Gastroesophageal sphincter (tissue), 4 donors: ENCODE results near the gene CPNE4. TPM values are rescaled to one million over a fixed set of nuclear protein-coding genes. Genes with fewer than 3 reads are reported as not detected.
"Not testable (repeated sequence)": the region's sequence is repeated elsewhere in the genome, so short reads cannot be mapped to it uniquely, and the experiment has no call there.

Experiments
- ATAC-seq: fragments of 150-250 bp; one replicate; pipeline ENCODE4 v1.9.1; 2016; ENCODE audit warnings: mild to moderate bottlenecking, moderate library complexity
- H3K27ac ChIP-seq, 4 donors: fragments of 200-600 bp; sonication (generic) in 3 of 4; 1 replicate in 3 of 4; 2 replicates in 1 of 4; pipeline ENCODE4 v1.5.1; 2016 to 2019
- H3K27me3 ChIP-seq: fragments of 200-600 bp; sonication (generic); one replicate; pipeline ENCODE4 v1.5.1; 2019
- H3K36me3 ChIP-seq, 2 donors: fragments of 200-600 bp; sonication (generic); one replicate each; pipeline ENCODE4 v1.5.1; 2019; ENCODE audit warnings: control low read depth in 1 of 2
- H3K4me1 ChIP-seq, 3 donors: fragments of 200-600 bp; sonication (generic); 1 replicate in 2 of 3; 2 replicates in 1 of 3; pipeline ENCODE4 v1.5.1; 2016 to 2019; ENCODE audit warnings: control low read depth in 2 of 3
- H3K4me3 ChIP-seq, 2 donors: fragments of 200-600 bp; sonication (generic); one replicate each; pipeline ENCODE4 v1.5.1; 2019; ENCODE audit warnings: mild to moderate bottlenecking in 1 of 2, moderate library complexity in 1 of 2
- H3K9me3 ChIP-seq, 3 donors: fragments of 200-600 bp; sonication (generic); one replicate each; pipeline ENCODE4 v1.5.1; 2017 to 2019; ENCODE audit warnings: control low read depth in 2 of 3
- CTCF ChIP-seq, 4 experiments: fragments of 200-600 bp in 2 of 4; fragments of 450-650 bp in 2 of 4; sonication (generic) in 1 of 4; IDR thresholded peaks; one replicate each; pipeline ENCODE4 v1.5.1; 2017 to 2019; ENCODE audit warnings: antibody characterized with exemption in 4 of 4, mild to moderate bottlenecking in 2 of 4, moderate library complexity in 2 of 4
- EP300 ChIP-seq: sonication (generic); formaldehyde crosslinking; IDR thresholded peaks from one replicate; pipeline ENCODE4 v1.6.1; 2017; ENCODE audit warnings: antibody characterized with exemption, mild to moderate bottlenecking
- POLR2A ChIP-seq, 2 donors: fragments of 450-650 bp; IDR thresholded peaks; one replicate each; pipeline ENCODE4 v1.6.1; 2017; ENCODE audit warnings: antibody characterized with exemption in 2 of 2, mild to moderate bottlenecking in 2 of 2, moderate library complexity in 1 of 2
- POLR2AphosphoS5 ChIP-seq: sonication (generic); formaldehyde crosslinking; IDR thresholded peaks from one replicate; pipeline ENCODE4 v1.6.1; 2017; ENCODE audit warnings: antibody characterized with exemption
- WGBS, 2 donors: methylation state at CpG; one replicate each; pipeline ENCODE4 v1.1.5; 2018; ENCODE audit warnings: low coverage in 1 of 2; 5-methylcytosine and 5-hydroxymethylcytosine counted together
- total RNA-seq, 4 donors: library from RNA; depleted of rRNA; stranded (reverse); fragments of >200 nt; gene quantifications; one replicate each; pipeline ENCODE4 v1.1.0, GENCODE V29; 2016

CPNE4 gene
- total RNA-seq, 4 donors from 2014 or later: not detected

- no peak for TF ChIP-seq CTCF (IDR thresholded peaks at IDR 0.05)
- TF ChIP-seq POLR2A (IDR thresholded peaks at IDR 0.05): no peak
- TF ChIP-seq EP300: no peak
- no peak for TF ChIP-seq POLR2AphosphoS5
- 75% methylated on average over 1 of the region's 1 CpG; no CpG with 5 or more reads in 1 of the 2 donors for WGBS, 2 donors
- Histone ChIP-seq H3K36me3 (no peaks in the 10 kb centered on the region), H3K4me1 (no peaks in the 10 kb centered on the region), H3K4me3 (no peak overlapping the region), H3K9me3 (no peaks in the 10 kb centered on the region), H3K27me3 (no peaks in the 10 kb centered on the region), H3K27ac (no peak overlapping the region)
- no peak for ATAC-seq
Observed at GRCh38 chr3:132047209-132047608, 12.4 kb upstream of the CPNE4 start.

GRCh38 chr3:132044874-132045273 lies 10.1 kb upstream of the CPNE4 start:
- not testable (repeated sequence) for H3K9me3 ChIP-seq, ATAC-seq, H3K4me3 ChIP-seq, H3K36me3 ChIP-seq, H3K27ac ChIP-seq, H3K4me1 ChIP-seq, H3K27me3 ChIP-seq
- WGBS, 2 donors: no CpG with 5 or more reads among the region's 2 CpGs

GRCh38 chr3:132042681-132043080 lies 7.9 kb upstream of the CPNE4 start:
- Histone ChIP-seq H3K4me1 (no peaks in the 10 kb centered on the region), H3K27ac (no peak overlapping the region), H3K36me3 (no peaks in the 10 kb centered on the region), H3K9me3 (no peaks in the 10 kb centered on the region), H3K4me3 (no peak overlapping the region), H3K27me3 (peaks cover 6% of the 10 kb centered on the region)
- no peak for ATAC-seq
- no peak for TF ChIP-seq CTCF (IDR thresholded peaks at IDR 0.05)
- TF ChIP-seq POLR2A (IDR thresholded peaks at IDR 0.05): no peak
- no peak for TF ChIP-seq EP300
- TF ChIP-seq POLR2AphosphoS5: no peak

- WGBS, 2 donors: 0 to 5% methylated on average over 1 of the region's 1 CpG
- H3K4me1 ChIP-seq: peaks cover 0 to 11% (median 0%) of the 10 kb centered on the region in 3 donors
- TF ChIP-seq CTCF (IDR thresholded peaks at IDR 0.05): peak in 1 of 4 experiments; percentile 18
- TF ChIP-seq EP300: no peak
- H3K9me3 ChIP-seq: no peaks in the 10 kb centered on the region
- no peak for ATAC-seq
- H3K4me3 ChIP-seq: no peak overlapping the region
- H3K27me3 ChIP-seq: peaks cover 50% of the 10 kb centered on the region
- no peak overlapping the region for H3K27ac ChIP-seq
- no peaks in the 10 kb centered on the region for H3K36me3 ChIP-seq
Observed at GRCh38 chr3:132038198-132038825, 3.5 kb upstream of the CPNE4 start.

- Histone ChIP-seq H3K36me3 (no peaks in the 10 kb centered on the region), H3K4me3 (no peak overlapping the region), H3K27ac (no peak overlapping the region), H3K4me1 (peaks cover 0 to 11% (median 0%) of the 10 kb centered on the region in 3 donors), H3K9me3 (no peaks in the 10 kb centered on the region), H3K27me3 (peaks cover 57% of the 10 kb centered on the region)
- no peak for TF ChIP-seq EP300
- no peak for TF ChIP-seq POLR2AphosphoS5
- TF ChIP-seq CTCF (IDR thresholded peaks at IDR 0.05): no peak
- no peak for TF ChIP-seq POLR2A (IDR thresholded peaks at IDR 0.05)
- WGBS, 2 donors: 38 to 100% methylated on average over 1 to 3 of the region's 3 CpGs
- ATAC-seq: no peak
Observed at GRCh38 chr3:132037581-132037980, 2.8 kb upstream of the CPNE4 start.
